Loucy (cell line): ENCODE results near the gene KDM5A.

Experiments used
- CTCF ChIP-seq: fragments of 200-600 bp; sonication (generic); conservative IDR thresholded peaks from 2 replicates; pipeline ENCODE4 v1.5.1; 2014; ENCODE audit warnings: mild to moderate bottlenecking, antibody characterized with exemption, low read length
- EZH2phosphoT487 ChIP-seq: fragments of 200-600 bp; IDR thresholded peaks from 2 replicates; pipeline ENCODE4 v1.6.1; 2018; ENCODE audit warnings: antibody characterized with exemption, mild to moderate bottlenecking, moderate library complexity, borderline replicate concordance

GRCh38 chr12:256958-257357 lies 132.2 kb downstream of the KDM5A start:
- TF ChIP-seq CTCF (no peak), EZH2phosphoT487 (no peak)
